Endothelial cell (in vitro differentiated cells): Measurements from ENCODE around the gene USF2. TPM values are rescaled to one million over a fixed set of nuclear protein-coding genes. Genes with fewer than 3 reads are reported as not detected.

Experiments
- DNase-seq: peaks from one replicate; pipeline ENCODE4 v3.0.0; 2021; ENCODE audit warnings: low spot score
- H3K27ac Mint-ChIP-seq: one replicate; pipeline ENCODE4 v1.8.0; 2021; ENCODE audit warnings: mixed read lengths, inconsistent platforms; ENCODE audit not compliant: unreplicated experiment
- H3K27me3 Mint-ChIP-seq: one replicate; pipeline ENCODE4 v1.8.0; 2021; ENCODE audit warnings: mild to moderate bottlenecking, moderate library complexity, mixed read lengths, inconsistent platforms; ENCODE audit not compliant: unreplicated experiment
- H3K36me3 Mint-ChIP-seq: one replicate; pipeline ENCODE4 v1.8.0; 2021; ENCODE audit warnings: mild to moderate bottlenecking, low read depth, mixed read lengths, inconsistent platforms; ENCODE audit not compliant: unreplicated experiment
- H3K4me1 Mint-ChIP-seq: one replicate; pipeline ENCODE4 v1.8.0; 2021; ENCODE audit warnings: mild to moderate bottlenecking, mixed read lengths, inconsistent platforms; ENCODE audit not compliant: unreplicated experiment
- H3K4me3 Mint-ChIP-seq: one replicate; pipeline ENCODE4 v1.8.0; 2021; ENCODE audit warnings: mild to moderate bottlenecking, mixed read lengths, inconsistent platforms; ENCODE audit not compliant: unreplicated experiment
- H3K9me3 Mint-ChIP-seq: one replicate; pipeline ENCODE4 v1.8.0; 2021; ENCODE audit warnings: mixed read lengths, inconsistent platforms; ENCODE audit not compliant: unreplicated experiment
- total RNA-seq: library from RNA; stranded (reverse); fragmentation: NEBNext Ultra II Directional; extraction: Animal tissue kit (Norgen Biotek cat#: 25700); gene quantifications from one replicate; pipeline ENCODE4 v1.2.1, GENCODE V29; 2021; ENCODE audit not compliant: unreplicated experiment
- TF ChIP-seq, protein P1 (sequence below): fragments of 200-600 bp; sonication (generic); IDR thresholded peaks from one replicate; pipeline ENCODE4 v1.5.0; 2021; ENCODE audit warnings: antibody characterized with exemption; ENCODE audit not compliant: unreplicated experiment

Gene USF2
- total RNA-seq, 1 donor from 2014 or later = 92.2 TPM

DNA sequence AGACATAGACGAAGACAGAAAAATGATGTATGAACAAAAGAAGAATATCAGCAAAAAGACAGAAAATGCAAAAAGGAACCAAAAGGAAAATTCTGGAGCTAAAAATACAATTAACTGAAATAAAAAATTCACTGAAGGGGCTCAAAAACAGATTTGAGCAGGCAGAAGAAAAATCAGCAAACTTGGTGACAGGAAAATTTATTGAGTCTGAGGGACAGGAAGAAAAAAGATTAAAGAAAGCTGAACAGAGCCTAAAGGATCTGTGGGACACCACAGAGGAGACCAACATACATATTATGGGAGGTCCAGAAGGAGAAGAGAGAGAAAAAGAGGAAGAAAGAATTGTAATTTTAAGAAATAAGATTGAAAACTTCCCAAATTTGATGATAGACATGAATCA is 27.3 kb upstream of the USF2 start:
- Mint-ChIP-seq H3K9me3 (peaks cover 10% of the 10 kb centered on the region), H3K36me3 (peaks cover 9% of the 10 kb centered on the region), H3K27ac (no peak overlapping the region), H3K4me3 (peak overlapping the region; percentile 32), H3K27me3 (no peaks in the 10 kb centered on the region), H3K4me1 (no peaks in the 10 kb centered on the region)
- DNase-seq = no peak
- TF ChIP-seq, protein P1, sequence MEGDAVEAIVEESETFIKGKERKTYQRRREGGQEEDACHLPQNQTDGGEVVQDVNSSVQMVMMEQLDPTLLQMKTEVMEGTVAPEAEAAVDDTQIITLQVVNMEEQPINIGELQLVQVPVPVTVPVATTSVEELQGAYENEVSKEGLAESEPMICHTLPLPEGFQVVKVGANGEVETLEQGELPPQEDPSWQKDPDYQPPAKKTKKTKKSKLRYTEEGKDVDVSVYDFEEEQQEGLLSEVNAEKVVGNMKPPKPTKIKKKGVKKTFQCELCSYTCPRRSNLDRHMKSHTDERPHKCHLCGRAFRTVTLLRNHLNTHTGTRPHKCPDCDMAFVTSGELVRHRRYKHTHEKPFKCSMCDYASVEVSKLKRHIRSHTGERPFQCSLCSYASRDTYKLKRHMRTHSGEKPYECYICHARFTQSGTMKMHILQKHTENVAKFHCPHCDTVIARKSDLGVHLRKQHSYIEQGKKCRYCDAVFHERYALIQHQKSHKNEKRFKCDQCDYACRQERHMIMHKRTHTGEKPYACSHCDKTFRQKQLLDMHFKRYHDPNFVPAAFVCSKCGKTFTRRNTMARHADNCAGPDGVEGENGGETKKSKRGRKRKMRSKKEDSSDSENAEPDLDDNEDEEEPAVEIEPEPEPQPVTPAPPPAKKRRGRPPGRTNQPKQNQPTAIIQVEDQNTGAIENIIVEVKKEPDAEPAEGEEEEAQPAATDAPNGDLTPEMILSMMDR = no peak

DNA sequence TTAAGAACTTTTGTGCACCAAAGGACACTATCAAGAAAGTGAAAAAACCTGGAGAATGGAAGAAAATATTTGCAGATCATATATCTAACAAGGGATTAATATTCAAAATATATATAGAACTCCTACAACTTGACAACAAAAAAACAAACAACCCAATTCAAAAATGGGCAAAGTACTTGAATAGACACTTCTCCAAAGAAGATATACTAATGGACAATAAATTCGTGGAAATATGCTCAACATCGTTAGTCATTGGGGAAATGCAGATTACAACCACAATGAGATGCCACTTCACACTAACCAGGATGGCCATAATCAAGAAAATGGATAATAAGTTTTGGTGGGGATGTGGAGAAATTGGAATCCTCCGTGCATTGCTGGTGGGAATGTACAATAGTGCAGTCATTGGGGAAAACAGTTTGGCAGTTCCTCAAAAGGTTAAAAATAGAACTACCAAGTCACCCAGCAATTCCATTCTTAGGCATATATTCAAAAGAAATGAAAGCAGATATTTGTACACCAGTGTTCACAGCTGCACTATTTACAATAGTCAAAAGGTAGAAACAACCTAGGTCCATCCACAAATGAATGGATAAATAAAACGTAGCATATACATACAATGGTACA is 22.2 kb upstream of the USF2 start:
- Mint-ChIP-seq H3K4me1 (peaks cover 7% of the 10 kb centered on the region), H3K4me3 (no peak overlapping the region), H3K27ac (no peak overlapping the region), H3K27me3 (peaks cover 13% of the 10 kb centered on the region), H3K36me3 (peaks cover 5% of the 10 kb centered on the region), H3K9me3 (peaks cover 4% of the 10 kb centered on the region)
- TF ChIP-seq, protein P1 = no peak
- no peak for DNase-seq

DNA sequence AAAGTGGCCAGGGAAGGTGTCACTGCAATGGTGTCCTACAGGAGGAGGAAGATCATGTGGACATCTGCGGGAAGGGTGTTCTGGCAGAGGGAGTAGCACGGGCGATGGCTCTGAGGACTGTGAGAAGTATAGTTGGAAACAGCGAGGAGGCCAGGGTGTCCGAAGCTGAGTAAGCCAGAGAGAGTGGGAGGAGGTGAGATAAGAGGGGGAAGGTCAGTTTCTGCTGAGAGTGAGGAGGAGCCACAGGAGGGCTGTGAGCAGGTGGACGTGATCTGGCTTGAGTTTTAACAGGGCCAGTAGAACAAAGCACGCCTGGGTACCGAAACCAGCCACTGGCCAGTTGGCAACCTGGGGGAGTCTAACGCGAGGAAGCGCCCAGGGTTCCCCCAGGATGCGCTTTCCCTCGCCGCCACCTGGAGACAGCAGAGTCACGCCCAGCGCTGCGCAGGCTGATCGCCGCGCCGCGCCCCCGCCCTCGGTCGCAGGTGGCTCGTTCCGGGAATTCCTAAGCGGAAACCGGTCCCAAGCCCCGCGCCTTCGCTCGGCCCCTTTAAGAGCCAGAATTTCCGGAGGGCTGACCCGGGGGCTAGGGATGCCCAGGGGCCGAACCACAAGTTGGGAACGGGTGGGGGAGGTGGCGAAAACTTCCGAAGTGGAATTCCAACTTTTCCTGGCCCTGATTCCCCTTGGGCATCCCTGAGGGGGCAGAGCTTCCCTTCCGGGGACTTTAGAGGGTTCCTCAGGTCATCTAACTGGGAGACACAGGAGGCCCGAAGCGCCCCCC is 21.0 kb upstream of the USF2 start:
- Mint-ChIP-seq H3K4me3 (peak overlapping the region; percentile 96), H3K36me3 (peaks cover 8% of the 10 kb centered on the region), H3K4me1 (peaks cover 10% of the 10 kb centered on the region), H3K27ac (peak overlapping the region; percentile 64), H3K9me3 (no peaks in the 10 kb centered on the region), H3K27me3 (peaks cover 13% of the 10 kb centered on the region)
- TF ChIP-seq, protein P1 = no peak
- peak; percentile 66 for DNase-seq

DNA sequence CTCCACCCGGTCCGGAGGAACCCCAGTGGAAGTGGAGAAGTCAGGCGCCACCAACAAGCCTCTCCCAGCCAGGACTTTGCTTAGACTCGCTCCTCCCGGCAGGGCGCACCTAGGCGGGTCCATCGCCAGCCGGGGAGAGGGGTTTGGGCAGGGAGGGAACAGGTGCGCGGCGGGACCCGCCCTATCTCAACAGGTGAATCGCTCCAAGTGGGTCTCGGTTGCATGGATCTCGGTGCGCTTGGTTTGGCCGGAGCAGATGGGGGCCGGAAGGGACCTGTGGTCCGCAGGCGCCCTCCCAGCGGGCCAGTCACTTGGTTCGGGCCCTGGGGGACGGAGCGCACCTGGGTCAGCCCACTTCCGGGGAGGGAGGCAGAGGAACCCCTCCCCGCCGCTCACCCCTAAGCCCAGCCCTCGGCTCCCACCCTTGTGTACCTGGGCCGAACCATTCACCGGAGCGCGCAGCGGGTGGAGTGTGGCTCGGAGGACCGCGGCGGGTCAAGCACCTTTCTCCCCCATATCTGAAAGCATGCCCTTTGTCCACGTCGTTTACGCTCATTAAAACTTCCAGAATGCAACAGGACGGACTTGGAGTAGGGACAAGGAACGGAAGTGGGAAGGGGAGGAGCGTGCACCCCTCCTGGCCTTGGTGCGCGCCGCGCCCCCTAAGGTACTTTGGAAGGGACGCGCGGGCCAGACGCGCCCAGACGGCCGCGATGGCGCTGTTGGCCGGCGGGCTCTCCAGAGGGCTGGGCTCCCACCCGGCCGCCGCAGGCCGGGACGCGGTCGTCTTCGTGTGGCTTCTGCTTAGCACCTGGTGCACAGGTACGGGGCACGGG is 20.2 kb upstream of the USF2 start, which contains the start of gene LSR:
TSS of gene LSR (plus strand) at position 693 of the 836 bp plus-strand sequence. CDS start at position 714, 21 bp downstream.
- DNase-seq = peak; percentile 51
- H3K36me3 Mint-ChIP-seq = peaks cover 8% of the 10 kb centered on the region
- H3K27ac Mint-ChIP-seq = peak within 1 kb of the TSS; percentile 64
- H3K4me1 Mint-ChIP-seq = peaks cover 14% of the 10 kb centered on the region
- no peaks in the 10 kb centered on the region for H3K9me3 Mint-ChIP-seq
- TF ChIP-seq, protein P1 = peak; percentile 17
- peak within 1 kb of the TSS; percentile 96 for H3K4me3 Mint-ChIP-seq
- H3K27me3 Mint-ChIP-seq = peaks cover 15% of the 10 kb centered on the region
